AG04449 (cell line): ENCODE measurements around the gene PARP2.

Source experiments
- CTCF ChIA-PET: fragments of 350-600 bp; formaldehyde crosslinking; extraction: SDS; loops from one replicate; lab custom pipeline; 2021; ENCODE audit warnings: antibody characterized with exemption; lab: Yijun Ruan, JAX
- POLR2A ChIA-PET: fragments of 400-600, 350-600 bp; formaldehyde crosslinking; extraction: SDS; loops from one replicate; lab custom pipeline; 2020; ENCODE audit warnings: antibody characterized with exemption, inconsistent platforms; lab: Yijun Ruan, JAX
- DNase-seq: peaks from one replicate; pipeline ENCODE4 v3.0.0-alpha.2; 2010; ENCODE audit warnings: low read depth, low spot score
- H3K4me3 ChIP-seq: 2 replicates; pipeline ENCODE4 v1.5.1; 2011; ENCODE audit warnings: low read depth, mild to moderate bottlenecking, control low read depth, low read length
- TF ChIP-seq, protein P1 (sequence below): IDR thresholded peaks from one replicate; pipeline ENCODE4 v1.5.1; 2011; ENCODE audit warnings: mild to moderate bottlenecking, moderate library complexity, low read length, control low read depth, inconsistent platforms; ENCODE audit not compliant: insufficient read depth; ENCODE audit errors: missing control alignments

PARP2 gene, protein sequence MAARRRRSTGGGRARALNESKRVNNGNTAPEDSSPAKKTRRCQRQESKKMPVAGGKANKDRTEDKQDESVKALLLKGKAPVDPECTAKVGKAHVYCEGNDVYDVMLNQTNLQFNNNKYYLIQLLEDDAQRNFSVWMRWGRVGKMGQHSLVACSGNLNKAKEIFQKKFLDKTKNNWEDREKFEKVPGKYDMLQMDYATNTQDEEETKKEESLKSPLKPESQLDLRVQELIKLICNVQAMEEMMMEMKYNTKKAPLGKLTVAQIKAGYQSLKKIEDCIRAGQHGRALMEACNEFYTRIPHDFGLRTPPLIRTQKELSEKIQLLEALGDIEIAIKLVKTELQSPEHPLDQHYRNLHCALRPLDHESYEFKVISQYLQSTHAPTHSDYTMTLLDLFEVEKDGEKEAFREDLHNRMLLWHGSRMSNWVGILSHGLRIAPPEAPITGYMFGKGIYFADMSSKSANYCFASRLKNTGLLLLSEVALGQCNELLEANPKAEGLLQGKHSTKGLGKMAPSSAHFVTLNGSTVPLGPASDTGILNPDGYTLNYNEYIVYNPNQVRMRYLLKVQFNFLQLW

DNA sequence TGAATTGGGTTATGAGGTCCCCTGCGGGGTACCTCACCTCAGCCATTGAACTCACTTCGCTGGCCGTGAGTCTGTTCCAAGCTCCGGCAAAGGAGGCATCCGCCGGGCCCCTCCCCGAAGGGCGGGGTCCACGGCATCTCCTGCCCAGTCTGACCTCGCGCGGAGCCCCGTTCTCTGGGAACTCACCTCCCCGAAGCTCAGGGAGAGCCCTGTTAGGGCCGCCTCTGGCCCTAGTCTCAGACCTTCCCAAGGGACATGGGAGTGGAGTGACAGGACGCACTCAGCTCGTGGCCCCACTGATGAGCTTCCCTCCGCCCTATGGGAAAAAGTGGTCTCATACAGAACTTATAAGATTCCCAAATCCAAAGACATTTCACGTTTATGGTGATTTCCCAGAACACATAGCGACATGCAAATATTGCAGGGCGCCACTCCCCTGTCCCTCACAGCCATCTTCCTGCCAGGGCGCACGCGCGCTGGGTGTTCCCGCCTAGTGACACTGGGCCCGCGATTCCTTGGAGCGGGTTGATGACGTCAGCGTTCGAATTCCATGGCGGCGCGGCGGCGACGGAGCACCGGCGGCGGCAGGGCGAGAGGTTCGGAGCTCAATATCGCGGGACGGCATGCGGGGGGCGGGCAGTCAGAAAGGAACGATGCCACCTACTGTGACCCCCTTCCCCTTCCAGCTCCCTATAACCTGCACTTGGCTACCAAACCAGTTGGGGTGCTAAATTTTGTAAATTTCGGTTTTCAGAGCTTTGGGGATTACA lies at the start of gene PARP2:
Gene PARP2 (plus strand): TSS at position 544 of the 770 bp plus-strand sequence. CDS start 7 bp downstream, at position 551.
- ChIA-PET CTCF (interaction anchor here (0.7 to 7.1 kb wide), 5 partner anchors 13 to 270 kb away, joined by 3 to 90 read pairs (median 14); partner anchors contain the start of gene CCNB1IP1), POLR2A (interaction anchor here (0.5 to 2.1 kb wide), 16 partner anchors 9 to 1460 kb away, joined by 3 to 17 read pairs (median 6); partner anchors contain the start of genes APEX1, CCNB1IP1, OSGEP and PIP4P1)
- TF ChIP-seq, protein P1, sequence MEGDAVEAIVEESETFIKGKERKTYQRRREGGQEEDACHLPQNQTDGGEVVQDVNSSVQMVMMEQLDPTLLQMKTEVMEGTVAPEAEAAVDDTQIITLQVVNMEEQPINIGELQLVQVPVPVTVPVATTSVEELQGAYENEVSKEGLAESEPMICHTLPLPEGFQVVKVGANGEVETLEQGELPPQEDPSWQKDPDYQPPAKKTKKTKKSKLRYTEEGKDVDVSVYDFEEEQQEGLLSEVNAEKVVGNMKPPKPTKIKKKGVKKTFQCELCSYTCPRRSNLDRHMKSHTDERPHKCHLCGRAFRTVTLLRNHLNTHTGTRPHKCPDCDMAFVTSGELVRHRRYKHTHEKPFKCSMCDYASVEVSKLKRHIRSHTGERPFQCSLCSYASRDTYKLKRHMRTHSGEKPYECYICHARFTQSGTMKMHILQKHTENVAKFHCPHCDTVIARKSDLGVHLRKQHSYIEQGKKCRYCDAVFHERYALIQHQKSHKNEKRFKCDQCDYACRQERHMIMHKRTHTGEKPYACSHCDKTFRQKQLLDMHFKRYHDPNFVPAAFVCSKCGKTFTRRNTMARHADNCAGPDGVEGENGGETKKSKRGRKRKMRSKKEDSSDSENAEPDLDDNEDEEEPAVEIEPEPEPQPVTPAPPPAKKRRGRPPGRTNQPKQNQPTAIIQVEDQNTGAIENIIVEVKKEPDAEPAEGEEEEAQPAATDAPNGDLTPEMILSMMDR = no peak
- DNase-seq = peak; percentile 98
- peak within 1 kb of the TSS; percentile 88 for H3K4me3 ChIP-seq

DNA sequence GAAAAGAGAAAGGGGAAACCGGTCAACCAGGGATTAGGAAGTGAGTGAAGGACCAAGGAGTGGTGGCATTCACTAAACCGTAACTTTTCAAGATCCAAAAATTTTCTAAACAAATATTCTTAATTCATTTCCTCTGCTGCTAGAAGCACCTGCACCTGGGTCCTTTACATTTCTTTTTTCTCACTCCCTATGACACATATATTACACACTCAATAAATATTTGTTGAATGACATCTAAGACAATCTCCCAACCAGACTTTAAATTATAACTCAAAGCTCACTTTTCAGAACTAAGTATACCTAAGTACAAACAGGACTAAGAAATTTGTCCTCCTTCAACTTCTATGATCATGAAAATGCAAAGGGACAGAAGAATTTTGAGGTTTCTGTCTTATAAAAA lies 48.8 kb upstream of the PARP2 start:
- TF ChIP-seq, protein P1 = no peak
- DNase-seq = no peak
- ChIA-PET CTCF (no interaction called here), POLR2A (no interaction called here)
- no peak overlapping the region for H3K4me3 ChIP-seq

DNA sequence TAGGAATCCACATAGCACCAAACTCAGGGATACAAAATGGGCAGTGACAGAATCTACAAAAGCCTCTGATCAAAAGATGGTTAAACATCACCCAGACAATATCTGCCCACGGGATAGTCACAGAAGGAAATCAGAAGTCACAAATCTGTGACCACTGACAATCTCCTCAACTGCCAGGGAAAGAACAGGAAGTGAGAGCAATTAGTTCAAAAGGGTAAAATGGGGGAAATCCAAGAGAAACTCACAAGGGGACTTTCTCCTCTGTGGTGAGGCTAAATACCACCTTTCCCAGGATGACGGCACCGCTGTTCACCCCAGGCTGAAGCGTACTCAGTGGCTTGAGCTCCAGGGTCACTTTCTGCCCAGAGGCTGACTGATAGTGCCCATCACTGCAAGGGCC lies 48.4 kb upstream of the PARP2 start:
- TF ChIP-seq, protein P1 = no peak
- DNase-seq = no peak
- CTCF ChIA-PET = no interaction called here
- POLR2A ChIA-PET = no interaction called here
- no peak overlapping the region for H3K4me3 ChIP-seq

DNA sequence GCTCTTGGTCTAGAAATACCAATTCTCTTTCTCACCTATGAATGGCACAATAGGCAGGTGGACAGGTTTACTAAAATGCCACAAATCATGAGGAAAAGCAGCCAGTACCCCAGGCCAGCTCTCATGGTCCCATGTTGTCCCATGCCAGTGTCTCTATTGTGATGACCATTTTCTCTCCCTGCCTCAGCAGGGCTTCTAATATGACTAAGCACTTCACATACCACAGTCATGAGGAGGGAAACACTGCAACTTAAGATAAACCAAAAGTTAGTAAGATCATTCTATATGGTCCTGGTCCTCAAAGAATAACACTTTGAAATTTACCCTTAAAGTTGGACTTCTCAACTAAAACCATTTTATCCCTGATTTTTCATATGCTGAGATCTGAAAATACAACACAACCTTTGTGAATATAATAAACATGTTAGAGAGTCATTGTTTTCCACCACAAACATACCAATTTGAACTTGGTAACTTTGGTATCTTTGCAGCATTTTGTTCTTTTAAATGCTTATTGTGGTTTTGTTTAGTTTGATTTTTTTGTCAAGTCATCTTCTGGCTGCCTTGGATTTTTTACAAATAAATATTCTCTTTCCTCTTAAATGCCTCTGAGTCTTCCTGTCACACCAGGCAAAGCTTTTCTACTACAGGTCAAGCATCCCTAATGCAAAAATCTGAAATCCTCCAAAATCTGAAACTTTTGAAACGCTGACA lies 41.2 kb upstream of the PARP2 start:
- H3K4me3 ChIP-seq = no peak overlapping the region
- CTCF ChIA-PET = interaction anchor here (1.2 kb wide), 2 partner anchors 23 to 25 kb away, joined by 3 read pairs; no protein-coding TSS in a partner anchor
- DNase-seq = no peak
- POLR2A ChIA-PET = no interaction called here
- TF ChIP-seq, protein P1 = no peak

DNA sequence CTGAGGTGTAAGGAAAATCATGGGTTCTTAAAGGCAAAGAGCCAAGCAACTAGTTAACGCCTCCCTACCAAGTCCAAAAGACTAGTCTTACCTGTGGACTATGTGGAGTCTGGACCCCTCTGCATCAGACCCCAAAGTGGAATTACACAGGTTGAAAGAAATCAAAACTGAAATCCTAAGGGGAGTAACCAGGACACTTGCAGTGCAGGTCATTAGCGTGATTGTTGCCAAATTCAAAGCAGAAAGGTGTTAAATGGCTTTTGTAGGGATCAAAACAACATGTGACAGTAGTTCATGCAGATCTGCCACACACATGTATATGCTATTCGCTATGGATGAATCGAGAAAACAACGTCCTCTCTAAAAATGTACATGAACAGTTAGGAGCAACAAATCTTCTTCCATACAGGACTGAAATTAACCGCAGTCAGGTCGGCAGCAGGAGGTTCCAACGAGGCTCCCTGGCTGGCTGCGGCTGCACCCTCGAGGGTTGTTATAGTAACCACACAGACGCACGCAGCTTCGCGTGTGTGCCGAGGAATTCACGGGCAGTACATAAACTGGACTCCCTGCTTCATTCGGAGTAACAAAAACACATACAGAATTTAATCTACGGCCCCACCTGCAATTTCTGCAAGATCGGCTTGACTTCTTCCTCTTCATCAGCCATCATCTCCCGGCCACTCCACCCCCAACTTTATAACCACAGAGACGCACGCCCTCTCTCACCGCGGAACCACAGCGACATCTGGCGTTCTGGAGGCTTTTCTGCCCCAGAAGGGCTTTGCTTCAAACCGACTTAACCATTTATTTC lies 38.0 kb upstream of the PARP2 start, which contains the start of gene TTC5:
Gene TTC5 (minus strand): TSS at position 687 of the 814 bp plus-strand sequence. CDS start 14 bp downstream, at position 673.
- H3K4me3 ChIP-seq = peak within 1 kb of the TSS; percentile 58
- ChIA-PET POLR2A (no interaction called here), CTCF (interaction anchor here (0.9 to 4.4 kb wide), 5 partner anchors 9 to 24 kb away, joined by 3 to 59 read pairs (median 10); partner anchors contain the start of gene CCNB1IP1)
- peak; percentile 37 for DNase-seq
- TF ChIP-seq, protein P1 = peak; percentile 90
